Measurements from ENCODE around the gene CELF2. TPM values are rescaled to one million over a fixed set of nuclear protein-coding genes. Genes with fewer than 3 reads are reported as not detected.

CELF2 gene
- total and polyA plus RNA-seq, 2 donors from 2014 or later, result 1.7 to 39.2 TPM

- H3K27ac ChIP-seq (ENCODE audit: low read depth in 2 of 2, low read length in 2 of 2), result no peak overlapping the region
Measured at GRCh38 chr10:11147722-11148121, 130.1 kb downstream of the CELF2 start.

GRCh38 chr10:11148142-11149028, 130.7 kb downstream of the CELF2 start:
- no peak for DNase-seq
- no peak for FAIRE-seq
- TF ChIP-seq CTCF (IDR thresholded peaks at IDR 0.05; ENCODE audit: borderline replicate concordance, extremely low read depth, insufficient read depth), result no peak
- no peak overlapping the region for H3K27ac ChIP-seq (ENCODE audit: low read depth in 2 of 2, low read length in 2 of 2)
- peaks cover 0 to 3% (median 0%) of the 10 kb centered on the region in 3 donors for H3K4me1 ChIP-seq (ENCODE audit: control insufficient read depth in 2 of 3, insufficient read depth in 2 of 3, low read depth in 1 of 3, low read length in 3 of 3)
- H3K36me3 ChIP-seq (ENCODE audit: control insufficient read depth in 2 of 3, insufficient read depth in 3 of 3, low read length in 3 of 3), result no peaks in the 10 kb centered on the region
- H3K9ac ChIP-seq (ENCODE audit: low read length in 3 of 3), result no peak overlapping the region
- H3K27me3 ChIP-seq (ENCODE audit: control insufficient read depth, insufficient read depth, low read length), result no peaks in the 10 kb centered on the region
- intact Hi-C loops (cut with DNase I), result no loop called here
- no peak overlapping the region for H3K4me3 ChIP-seq (ENCODE audit: low read length in 3 of 3)
- no peaks in the 10 kb centered on the region for H3K9me3 ChIP-seq (ENCODE audit: control insufficient read depth in 2 of 3, insufficient read depth in 1 of 3, low read length in 3 of 3)

More at GRCh38 chr10:11147722-11148121, 130.1 kb downstream of the CELF2 start:
- Histone ChIP-seq H3K27me3 (ENCODE audit: control insufficient read depth, insufficient read depth, low read length) (no peaks in the 10 kb centered on the region), H3K9me3 (ENCODE audit: control insufficient read depth in 2 of 3, insufficient read depth in 1 of 3, low read length in 3 of 3) (no peaks in the 10 kb centered on the region), H3K4me1 (ENCODE audit: control insufficient read depth in 2 of 3, insufficient read depth in 2 of 3, low read depth in 1 of 3, low read length in 3 of 3) (peaks cover 0 to 3% (median 0%) of the 10 kb centered on the region in 3 donors), H3K4me3 (ENCODE audit: low read length in 3 of 3) (no peak overlapping the region), H3K36me3 (ENCODE audit: control insufficient read depth in 2 of 3, insufficient read depth in 3 of 3, low read length in 3 of 3) (no peaks in the 10 kb centered on the region), H3K9ac (ENCODE audit: low read length in 3 of 3) (no peak overlapping the region)
- intact Hi-C loops (cut with DNase I), result no loop called here
- no peak for DNase-seq
- FAIRE-seq, result no peak
- no peak for TF ChIP-seq CTCF (IDR thresholded peaks at IDR 0.05; ENCODE audit: borderline replicate concordance, extremely low read depth, insufficient read depth)

GRCh38 chr10:11149807-11150141, 132.1 kb downstream of the CELF2 start:
- TF ChIP-seq CTCF (IDR thresholded peaks at IDR 0.05; ENCODE audit: borderline replicate concordance, extremely low read depth, insufficient read depth), result no peak
- FAIRE-seq, result no peak
- H3K4me1 ChIP-seq (ENCODE audit: control insufficient read depth in 2 of 3, insufficient read depth in 2 of 3, low read depth in 1 of 3, low read length in 3 of 3), result peaks cover 0 to 4% (median 0%) of the 10 kb centered on the region in 3 donors

More at GRCh38 chr10:11149807-11150141, 132.1 kb downstream of the CELF2 start:
- no peaks in the 10 kb centered on the region for H3K9me3 ChIP-seq (ENCODE audit: control insufficient read depth in 2 of 3, insufficient read depth in 1 of 3, low read length in 3 of 3)
- no peaks in the 10 kb centered on the region for H3K27me3 ChIP-seq (ENCODE audit: control insufficient read depth, insufficient read depth, low read length)
- H3K27ac ChIP-seq (ENCODE audit: low read depth in 2 of 2, low read length in 2 of 2), result no peak overlapping the region
- H3K36me3 ChIP-seq (ENCODE audit: control insufficient read depth in 2 of 3, insufficient read depth in 3 of 3, low read length in 3 of 3), result no peaks in the 10 kb centered on the region
- no peak overlapping the region for H3K4me3 ChIP-seq (ENCODE audit: low read length in 3 of 3)
- intact Hi-C loops (cut with DNase I), result no loop called here
- H3K9ac ChIP-seq (ENCODE audit: low read length in 3 of 3), result no peak overlapping the region
- no peak for DNase-seq

All from kidney (tissue), 14 donors.